Gastrocnemius medialis (tissue), 4 donors: ENCODE data around the gene RAB25. TPM values are rescaled to one million over a fixed set of nuclear protein-coding genes. Genes with fewer than 3 reads are reported as not detected.

Experiments
- ATAC-seq, 2 donors: fragments of 150-250 bp; one replicate each; pipeline ENCODE4 v1.9.1; 2016
- DNase-seq, 2 donors: peaks; one replicate each; pipeline ENCODE4 v3.0.0-alpha.2; 2019
- H3K27ac ChIP-seq, 4 donors: fragments of 200-600 bp; sonication (generic); 1 replicate in 1 of 4; 2 replicates in 3 of 4; pipeline ENCODE4 v1.5.1; 2016 to 2018; ENCODE audit warnings: mild to moderate bottlenecking in 2 of 4, moderate library complexity in 1 of 4
- H3K27me3 ChIP-seq, 3 donors: fragments of 200-600 bp; sonication (generic) in 2 of 3; 1 replicate in 1 of 3; 2 replicates in 2 of 3; pipeline versions ENCODE4 v1.5.1 to v1.6.0; 2016 to 2019; ENCODE audit warnings: mild to moderate bottlenecking in 1 of 3, moderate library complexity in 1 of 3
- H3K36me3 ChIP-seq, 2 donors: fragments of 200-600 bp; sonication (generic) in 1 of 2; one replicate each; pipeline ENCODE4 v1.5.1; 2017 to 2018
- H3K4me1 ChIP-seq, 2 donors: fragments of 200-600 bp; sonication (generic) in 1 of 2; one replicate each; pipeline ENCODE4 v1.5.1; 2016 to 2017; ENCODE audit warnings: mild to moderate bottlenecking in 2 of 2
- H3K4me3 ChIP-seq, 4 donors: fragments of 200-600 bp; sonication (generic) in 3 of 4; 1 replicate in 1 of 4; 2 replicates in 3 of 4; pipeline ENCODE4 v1.5.1; 2016 to 2019; ENCODE audit warnings: mild to moderate bottlenecking in 2 of 4
- H3K9me3 ChIP-seq, 3 donors: fragments of 200-600 bp; sonication (generic) in 2 of 3; 1 replicate in 1 of 3; 2 replicates in 2 of 3; pipeline ENCODE4 v1.5.1; 2016 to 2019
- POLR2A ChIP-seq, 2 donors: fragments of 450-650 bp; IDR thresholded peaks; one replicate each; pipeline ENCODE4 v1.6.1; 2017; ENCODE audit warnings: antibody characterized with exemption in 2 of 2, mild to moderate bottlenecking in 2 of 2, moderate library complexity in 2 of 2
- in situ Hi-C, 4 donors: fragments of 200-750 bp; cut with MboI; loops; one replicate each; pipeline versions ENCODE4 v1.15.0 to v1.8.0; 2017; ENCODE audit warnings: low sequenced_read_pairs in 4 of 4
- intact Hi-C: fragments of 100-400 bp; cut with DNase I; formaldehyde crosslinking; loops from one replicate; pipeline ENCODE4 v1.15.1; 2023; ENCODE audit warnings: low total_unique reads
- total RNA-seq, 4 donors: library from RNA; depleted of rRNA; stranded (reverse); fragments of >200 nt; gene quantifications; one replicate each; pipeline versions ENCODE4 v1.1.0 to v1.2.3, GENCODE V29; 2016
- TF ChIP-seq, protein P1 (sequence below), 5 experiments: fragments of 450-650 bp in 3 of 5; fragments of 200-600 bp in 2 of 5; sonication (generic) in 2 of 5; IDR thresholded peaks in 4 of 5; conservative IDR thresholded peaks in 1 of 5; 1 replicate in 4 of 5; 2 replicates in 1 of 5; pipeline ENCODE4 v1.5.1; 2016 to 2019; ENCODE audit warnings: antibody characterized with exemption in 5 of 5, mild to moderate bottlenecking in 3 of 5, moderate library complexity in 3 of 5

Gene RAB25
- total RNA-seq, 4 donors from 2014 or later = 1.2 TPM; not detected in 3

DNA sequence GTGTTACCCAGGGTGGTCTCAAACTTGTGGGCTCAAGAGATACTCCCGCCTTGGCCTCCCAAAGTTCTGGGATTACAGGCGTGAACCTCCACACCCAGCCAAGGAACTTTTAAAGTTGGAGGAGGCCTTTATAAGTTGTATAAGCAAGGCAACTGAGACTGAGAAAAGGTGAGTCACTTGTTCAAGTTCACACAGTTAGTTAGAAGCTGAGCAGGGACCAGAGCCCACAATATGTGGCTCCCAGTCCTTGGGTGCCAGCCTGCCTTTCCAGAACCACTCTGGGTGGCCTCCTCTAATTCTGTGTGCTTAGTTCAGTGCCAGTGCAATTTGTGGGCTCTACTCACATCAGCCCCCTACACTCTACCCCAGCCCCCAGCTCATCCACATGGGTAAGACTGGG is 3.7 kb downstream of the RAB25 start:
- H3K36me3 ChIP-seq = no peaks in the 10 kb centered on the region
- no peak overlapping the region for H3K27ac ChIP-seq
- H3K4me1 ChIP-seq = peaks cover 0 to under 1% of the 10 kb centered on the region in 2 donors
- DNase-seq = no peak
- no peak overlapping the region for H3K4me3 ChIP-seq
- TF ChIP-seq, protein P1, sequence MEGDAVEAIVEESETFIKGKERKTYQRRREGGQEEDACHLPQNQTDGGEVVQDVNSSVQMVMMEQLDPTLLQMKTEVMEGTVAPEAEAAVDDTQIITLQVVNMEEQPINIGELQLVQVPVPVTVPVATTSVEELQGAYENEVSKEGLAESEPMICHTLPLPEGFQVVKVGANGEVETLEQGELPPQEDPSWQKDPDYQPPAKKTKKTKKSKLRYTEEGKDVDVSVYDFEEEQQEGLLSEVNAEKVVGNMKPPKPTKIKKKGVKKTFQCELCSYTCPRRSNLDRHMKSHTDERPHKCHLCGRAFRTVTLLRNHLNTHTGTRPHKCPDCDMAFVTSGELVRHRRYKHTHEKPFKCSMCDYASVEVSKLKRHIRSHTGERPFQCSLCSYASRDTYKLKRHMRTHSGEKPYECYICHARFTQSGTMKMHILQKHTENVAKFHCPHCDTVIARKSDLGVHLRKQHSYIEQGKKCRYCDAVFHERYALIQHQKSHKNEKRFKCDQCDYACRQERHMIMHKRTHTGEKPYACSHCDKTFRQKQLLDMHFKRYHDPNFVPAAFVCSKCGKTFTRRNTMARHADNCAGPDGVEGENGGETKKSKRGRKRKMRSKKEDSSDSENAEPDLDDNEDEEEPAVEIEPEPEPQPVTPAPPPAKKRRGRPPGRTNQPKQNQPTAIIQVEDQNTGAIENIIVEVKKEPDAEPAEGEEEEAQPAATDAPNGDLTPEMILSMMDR (IDR thresholded peaks at IDR 0.05 in 4 of 5, conservative IDR thresholded peaks at IDR 0.05 in 1 of 5) = no peak
- TF ChIP-seq POLR2A (IDR thresholded peaks at IDR 0.05) = no peak
- in situ Hi-C loops = loop anchor here in 1 of 4 donors (25.0 kb wide), 1 partner anchor 673 kb away; the partner anchor contains the start of genes ISG20L2, METTL25B and MRPL24
- H3K9me3 ChIP-seq = no peaks in the 10 kb centered on the region
- no peaks in the 10 kb centered on the region for H3K27me3 ChIP-seq
- intact Hi-C loops = no loop called here
- no peak for ATAC-seq

DNA sequence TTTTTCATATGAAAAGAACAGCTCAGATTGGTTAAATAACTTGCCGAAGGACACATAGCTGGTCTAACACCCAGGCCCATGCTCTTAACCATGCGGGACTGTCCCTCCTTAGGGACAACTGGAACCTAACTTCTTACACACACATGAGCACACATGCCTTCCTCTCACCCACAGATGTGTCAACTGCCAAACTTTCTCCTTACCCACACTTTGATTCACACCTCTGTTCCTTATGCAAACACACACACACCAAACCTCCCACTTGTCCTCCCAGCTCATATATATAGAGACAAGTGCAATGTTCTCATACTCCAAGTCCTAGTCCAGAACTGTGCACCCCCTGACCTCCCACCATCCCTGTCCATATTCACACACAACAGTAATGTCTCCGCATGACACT is 4.3 kb downstream of the RAB25 start:
- ATAC-seq = no peak
- Histone ChIP-seq H3K4me1 (peaks cover 0 to 6% of the 10 kb centered on the region in 2 donors), H3K27me3 (no peaks in the 10 kb centered on the region), H3K27ac (no peak overlapping the region), H3K9me3 (no peaks in the 10 kb centered on the region), H3K36me3 (no peaks in the 10 kb centered on the region), H3K4me3 (no peak overlapping the region)
- TF ChIP-seq, protein P1 (IDR thresholded peaks at IDR 0.05 in 4 of 5, conservative IDR thresholded peaks at IDR 0.05 in 1 of 5) = no peak
- TF ChIP-seq POLR2A (IDR thresholded peaks at IDR 0.05) = no peak
- intact Hi-C loops (no loop called here), in situ Hi-C loops (loop anchor here in 1 of 4 donors (25.0 kb wide), 1 partner anchor 672 kb away; the partner anchor contains the start of genes ISG20L2, METTL25B and MRPL24)
- no peak for DNase-seq

DNA sequence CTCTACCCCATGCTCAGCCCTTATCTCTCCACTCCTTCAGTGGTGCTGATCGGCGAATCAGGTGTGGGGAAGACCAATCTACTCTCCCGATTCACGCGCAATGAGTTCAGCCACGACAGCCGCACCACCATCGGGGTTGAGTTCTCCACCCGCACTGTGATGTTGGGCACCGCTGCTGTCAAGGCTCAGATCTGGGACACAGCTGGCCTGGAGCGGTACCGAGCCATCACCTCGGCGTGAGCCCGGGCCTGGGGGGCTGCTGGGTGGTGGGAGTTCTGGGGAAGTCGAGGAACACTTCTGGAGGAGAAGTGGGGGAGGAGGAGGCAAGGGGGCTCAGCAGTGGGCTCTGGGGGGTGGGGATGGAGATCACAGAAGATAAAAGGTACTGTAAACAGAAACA is 4.9 kb downstream of the RAB25 start:
- no peaks in the 10 kb centered on the region for H3K9me3 ChIP-seq
- no peak overlapping the region for H3K27ac ChIP-seq
- ATAC-seq = no peak
- peaks cover 0 to 9% of the 10 kb centered on the region in 2 donors for H3K4me1 ChIP-seq
- H3K27me3 ChIP-seq = no peaks in the 10 kb centered on the region
- no peaks in the 10 kb centered on the region for H3K36me3 ChIP-seq
- intact Hi-C loops (no loop called here), in situ Hi-C loops (loop anchor here in 1 of 4 donors (25.0 kb wide), 1 partner anchor 671 kb away; the partner anchor contains the start of genes ISG20L2, METTL25B and MRPL24)
- no peak overlapping the region for H3K4me3 ChIP-seq
- DNase-seq = no peak
- no peak for TF ChIP-seq POLR2A (IDR thresholded peaks at IDR 0.05)
- TF ChIP-seq, protein P1 (IDR thresholded peaks at IDR 0.05 in 4 of 5, conservative IDR thresholded peaks at IDR 0.05 in 1 of 5) = no peak

DNA sequence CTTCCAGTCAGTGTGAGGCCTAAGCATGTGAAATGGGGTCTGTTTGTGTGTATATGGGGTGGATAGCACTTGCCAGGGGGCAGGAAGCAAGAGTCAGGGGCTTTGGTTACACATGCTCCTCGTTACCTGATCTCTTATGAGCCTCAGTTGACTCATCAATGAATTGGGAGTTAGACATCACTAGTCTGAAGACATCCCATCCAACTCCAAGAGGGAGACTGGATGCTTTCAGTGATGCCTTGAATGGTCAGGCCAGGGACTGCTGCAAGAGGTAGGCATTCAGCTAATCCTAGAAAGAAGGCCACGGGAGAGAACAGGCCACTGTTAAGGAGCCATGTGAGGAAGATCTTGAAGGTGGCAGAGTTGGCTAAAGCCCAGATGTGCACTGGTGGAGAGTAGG is 6.3 kb downstream of the RAB25 start:
- Histone ChIP-seq H3K4me1 (peaks cover 0 to 9% of the 10 kb centered on the region in 2 donors), H3K9me3 (no peaks in the 10 kb centered on the region), H3K4me3 (no peak overlapping the region), H3K27me3 (no peaks in the 10 kb centered on the region), H3K36me3 (no peaks in the 10 kb centered on the region), H3K27ac (no peak overlapping the region)
- TF ChIP-seq POLR2A (IDR thresholded peaks at IDR 0.05) = no peak
- TF ChIP-seq, protein P1 (IDR thresholded peaks at IDR 0.05 in 4 of 5, conservative IDR thresholded peaks at IDR 0.05 in 1 of 5) = no peak
- ATAC-seq = no peak
- in situ Hi-C loops (loop anchor here in 1 of 4 donors (25.0 kb wide), 1 partner anchor 670 kb away; the partner anchor contains the start of genes ISG20L2, METTL25B and MRPL24), intact Hi-C loops (no loop called here)
- DNase-seq = no peak
